Kidney (tissue), 14 donors: ENCODE results near the gene REG1A. TPM values are rescaled to one million over a fixed set of nuclear protein-coding genes. Genes with fewer than 3 reads are reported as not detected.

Experiments
- DNase-seq, 5 donors: peaks; one replicate each; pipeline ENCODE4 v3.0.0-alpha.2; 2013 to 2020
- FAIRE-seq: peaks from 2 replicates; lab custom pipeline; 2012; peaks lifted over from hg19 to GRCh38; lab: Jason Lieb, UNC
- H3K27ac ChIP-seq, 2 donors: one replicate each; pipeline ENCODE4 v1.7.0; 2013; ENCODE audit warnings: low read depth in 2 of 2, low read length in 2 of 2, inconsistent platforms in 1 of 2
- H3K27me3 ChIP-seq: one replicate; pipeline ENCODE4 v1.7.1; 2013; ENCODE audit warnings: low read length, inconsistent platforms; ENCODE audit not compliant: control insufficient read depth, insufficient read depth
- H3K36me3 ChIP-seq, 3 donors: one replicate each; pipeline versions ENCODE4 v1.7.0 to v1.7.1; 2013; ENCODE audit warnings: low read length in 3 of 3, control low read depth in 1 of 3, inconsistent platforms in 1 of 3; ENCODE audit not compliant: insufficient read depth in 3 of 3, control insufficient read depth in 2 of 3
- H3K4me1 ChIP-seq, 3 donors: one replicate each; pipeline versions ENCODE4 v1.7.0 to v1.7.1; 2013; ENCODE audit warnings: low read length in 3 of 3, inconsistent platforms in 1 of 3, low read depth in 1 of 3; ENCODE audit not compliant: control insufficient read depth in 2 of 3, insufficient read depth in 2 of 3
- H3K4me3 ChIP-seq, 3 donors: one replicate each; pipeline versions ENCODE4 v1.7.0 to v1.8.1; 2013; ENCODE audit warnings: low read length in 3 of 3, control low read depth in 1 of 3, inconsistent platforms in 1 of 3
- H3K9ac ChIP-seq, 3 donors: one replicate each; pipeline versions ENCODE4 v1.7.0 to v1.7.1; 2013; ENCODE audit warnings: low read length in 3 of 3, control low read depth in 1 of 3, inconsistent platforms in 1 of 3
- H3K9me3 ChIP-seq, 3 donors: one replicate each; pipeline versions ENCODE4 v1.7.0 to v1.7.1; 2013; ENCODE audit warnings: low read length in 3 of 3, control low read depth in 1 of 3, inconsistent platforms in 1 of 3; ENCODE audit not compliant: control insufficient read depth in 2 of 3, insufficient read depth in 1 of 3
- intact Hi-C: fragments of 100-400 bp; cut with DNase I; formaldehyde crosslinking; loops from one replicate; pipeline ENCODE4 v1.11.1; 2022
- polyA plus RNA-seq: library from polyadenylated mRNA; stranded (reverse); fragments of 350-450 nt; fragmentation: Illumina TruSeq; extraction: RNeasy Lipid Tissue Mini Kit (QIAGEN cat#74804); gene quantifications from one replicate; pipeline ENCODE4 v1.2.3, GENCODE V29; 2014; ENCODE audit warnings: low read depth, low replicate concordance; ENCODE audit not compliant: insufficient read depth
- total RNA-seq: library from RNA; stranded (reverse); fragmentation: NEBNext Ultra II Directional; extraction: Animal tissue kit (Norgen Biotek cat#: 25700); gene quantifications from one replicate; pipeline ENCODE4 v1.2.1, GENCODE V29; 2021
- TF ChIP-seq, protein P1 (sequence below): IDR thresholded peaks from 3 replicates; pipeline ENCODE4 v1.5.1; 2012; ENCODE audit warnings: mild to moderate bottlenecking, moderate library complexity, borderline replicate concordance; ENCODE audit not compliant: insufficient read depth; ENCODE audit errors: extremely low read depth
- donor health status: control.
- donor health status: control.
- donor health status: control.
- donor health status: control.
- donor health status: control.
- donor health status: DM: yes; HTN: yes; CAD: no.
- donor health status: Normal renal cell carcinoma (clear cell type).

The REG1A gene
- total and polyA plus RNA-seq, 2 donors from 2014 or later = 215 to 430 TPM

GRCh38 chr2:79171348-79171958 is 51.2 kb downstream of the REG1A start:
- Histone ChIP-seq H3K27me3 (no peaks in the 10 kb centered on the region), H3K36me3 (no peaks in the 10 kb centered on the region), H3K9me3 (peaks cover 0 to 3% (median 0%) of the 10 kb centered on the region in 3 donors), H3K27ac (no peak overlapping the region), H3K9ac (no peak overlapping the region), H3K4me1 (no peaks in the 10 kb centered on the region), H3K4me3 (no peak overlapping the region)
- TF ChIP-seq, protein P1, sequence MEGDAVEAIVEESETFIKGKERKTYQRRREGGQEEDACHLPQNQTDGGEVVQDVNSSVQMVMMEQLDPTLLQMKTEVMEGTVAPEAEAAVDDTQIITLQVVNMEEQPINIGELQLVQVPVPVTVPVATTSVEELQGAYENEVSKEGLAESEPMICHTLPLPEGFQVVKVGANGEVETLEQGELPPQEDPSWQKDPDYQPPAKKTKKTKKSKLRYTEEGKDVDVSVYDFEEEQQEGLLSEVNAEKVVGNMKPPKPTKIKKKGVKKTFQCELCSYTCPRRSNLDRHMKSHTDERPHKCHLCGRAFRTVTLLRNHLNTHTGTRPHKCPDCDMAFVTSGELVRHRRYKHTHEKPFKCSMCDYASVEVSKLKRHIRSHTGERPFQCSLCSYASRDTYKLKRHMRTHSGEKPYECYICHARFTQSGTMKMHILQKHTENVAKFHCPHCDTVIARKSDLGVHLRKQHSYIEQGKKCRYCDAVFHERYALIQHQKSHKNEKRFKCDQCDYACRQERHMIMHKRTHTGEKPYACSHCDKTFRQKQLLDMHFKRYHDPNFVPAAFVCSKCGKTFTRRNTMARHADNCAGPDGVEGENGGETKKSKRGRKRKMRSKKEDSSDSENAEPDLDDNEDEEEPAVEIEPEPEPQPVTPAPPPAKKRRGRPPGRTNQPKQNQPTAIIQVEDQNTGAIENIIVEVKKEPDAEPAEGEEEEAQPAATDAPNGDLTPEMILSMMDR = no peak
- FAIRE-seq = no peak
- DNase-seq = no peak
- intact Hi-C loops = no loop called here

Other genes with a start within 250 kb of the REG1A start
- gene REG3G, start 94.8 kb upstream of the REG1A start, total RNA-seq = 8.8 TPM
- gene REG3G, start 94.8 kb upstream of the REG1A start, polyA plus RNA-seq = 19.4 TPM
- gene REG1B, start 32.5 kb upstream of the REG1A start, total RNA-seq = 11.0 TPM
- 1.5 TPM for gene REG1B, start 32.5 kb upstream of the REG1A start, polyA plus RNA-seq
- gene REG3A, start 39.3 kb downstream of the REG1A start, total RNA-seq = not detected
- not detected for gene REG3A, start 39.3 kb downstream of the REG1A start, polyA plus RNA-seq